K562 (cell line): ENCODE measurements around the gene PFN3. TPM values are rescaled to one million over a fixed set of nuclear protein-coding genes. Genes with fewer than 3 reads are reported as not detected.

Experiments used
- ATAC-seq: fragments of 200-7000 bp; cut with Tn5 transposase; 3 replicates; pipeline ENCODE4 v1.9.1; 2020; ENCODE audit warnings: moderate library complexity
- BruUV-seq: library from RNA; stranded (reverse); fragments of 400-500 nt; replicated peaks from 2 replicates; lab custom pipeline; 2021; lab: Mats Ljungman, UMichigan
- CTCF ChIA-PET: fragments of 300-600 bp; formaldehyde crosslinking; extraction: SDS; loops from one replicate; lab custom pipeline; 2021; ENCODE audit warnings: low intra/inter-chr PET ratio; lab: Yijun Ruan, JAX
- POLR2A ChIA-PET: fragments of 300-600, 350-650 bp; sonication (Branson Sonifier 250); formaldehyde crosslinking; extraction: SDS; loops from one replicate; lab custom pipeline; 2021; ENCODE audit warnings: antibody characterized with exemption, inconsistent platforms; lab: Yijun Ruan, JAX
- DNase-seq, 4 experiments: peaks; one replicate each; pipeline versions ENCODE4 v3.0.0 to v3.0.0-alpha.2; 2011 to 2018; ENCODE audit warnings: low spot score in 3 of 4, mixed read lengths in 3 of 4; ENCODE audit errors: extremely low read depth in 1 of 4
- FAIRE-seq: peaks from 2 replicates; lab custom pipeline; 2011; peaks lifted over from hg19 to GRCh38; lab: Jason Lieb, UNC
- H2AFZ ChIP-seq: 2 replicates; pipeline ENCODE4 v1.6.0; 2011; ENCODE audit warnings: low read depth, low read length, control low read depth, inconsistent platforms
- H3K27ac ChIP-seq: fragments of 200-600 bp; 3 replicates; pipeline ENCODE4 v1.8.0; 2011; ENCODE audit warnings: low read depth, mild to moderate bottlenecking, control low read depth, inconsistent platforms, low read length, moderate library complexity, mixed read lengths; ENCODE audit errors: extremely low read depth
- H3K27me3 ChIP-seq, 2 experiments: fragments of 300-600 bp in 1 of 2; 2 replicates in 1 of 2; 3 replicates in 1 of 2; pipeline versions ENCODE4 v1.6.0 to v1.8.0; 2011; ENCODE audit warnings: inconsistent platforms in 2 of 2, low read length in 2 of 2, mild to moderate bottlenecking in 1 of 2, mixed read lengths in 1 of 2, moderate library complexity in 1 of 2; ENCODE audit not compliant: control insufficient read depth in 2 of 2, insufficient read depth in 2 of 2
- H3K36me3 ChIP-seq: fragments of 300-600 bp; 3 replicates; pipeline ENCODE4 v1.8.0; 2011; ENCODE audit warnings: mild to moderate bottlenecking, low read length, inconsistent platforms; ENCODE audit not compliant: control insufficient read depth, insufficient read depth
- H3K4me1 ChIP-seq, 2 experiments: fragments of 200-600 bp in 1 of 2; replicated peaks in 1 of 2; 2 replicates in 1 of 2; 3 replicates in 1 of 2; pipeline versions ENCODE4 v1.5.1 to v1.8.0; 2011; ENCODE audit warnings: inconsistent platforms in 2 of 2, low read length in 2 of 2, mild to moderate bottlenecking in 1 of 2, mixed read lengths in 1 of 2, moderate library complexity in 1 of 2; ENCODE audit not compliant: control insufficient read depth in 2 of 2, insufficient read depth in 2 of 2
- H3K4me2 ChIP-seq: 2 replicates; pipeline ENCODE4 v1.6.1; 2011; ENCODE audit warnings: low read length, control low read depth, inconsistent platforms, mixed read lengths; ENCODE audit not compliant: insufficient read depth
- H3K4me3 ChIP-seq: fragments of 200-600 bp; sonication (generic), shearing (Covaris generic); 2 replicates; pipeline ENCODE4 v1.5.1; 2016; ENCODE audit warnings: control low read depth, inconsistent platforms
- H3K79me2 ChIP-seq: fragments of 200-600 bp; 3 replicates; pipeline ENCODE4 v1.8.0; 2011; ENCODE audit warnings: low read length, inconsistent platforms; ENCODE audit not compliant: control insufficient read depth, insufficient read depth
- H3K9ac ChIP-seq, 2 experiments: 2 replicates each; pipeline versions ENCODE4 v1.6.0 to v1.6.1; 2011; ENCODE audit warnings: low read depth in 2 of 2, low read length in 2 of 2, control low read depth in 1 of 2, inconsistent platforms in 1 of 2, mild to moderate bottlenecking in 1 of 2, mixed read lengths in 1 of 2; ENCODE audit not compliant: insufficient read depth in 1 of 2
- H3K9me1 ChIP-seq: one replicate; pipeline ENCODE4 v1.6.0; 2011; ENCODE audit warnings: inconsistent platforms, mild to moderate bottlenecking, low read length, moderate library complexity; ENCODE audit not compliant: control insufficient read depth, insufficient read depth
- H3K9me3 ChIP-seq: replicated peaks from 2 replicates; pipeline ENCODE4 v1.5.1; 2011; ENCODE audit warnings: low read depth, low read length, inconsistent platforms; ENCODE audit not compliant: control insufficient read depth, insufficient read depth
- H4K20me1 ChIP-seq: replicated peaks from 2 replicates; pipeline ENCODE4 v1.6.1; 2011; ENCODE audit warnings: low read length, inconsistent platforms, mixed read lengths; ENCODE audit not compliant: control insufficient read depth, insufficient read depth
- DACH1 ChIP-seq: fragments of 450-650 bp; IDR thresholded peaks from 2 replicates; pipeline ENCODE4 v1.6.1; 2018; ENCODE audit not compliant: partially characterized antibody
- MECOM ChIP-seq: fragments of 250-450 bp; sonication (Bioruptor Pico); IDR thresholded peaks from 2 replicates; pipeline ENCODE4 v1.8.0; 2022; ENCODE audit warnings: inconsistent platforms
- MTA1 ChIP-seq: fragments of 450-650 bp; IDR thresholded peaks from 2 replicates; pipeline ENCODE4 v1.6.1; 2017; ENCODE audit warnings: borderline replicate concordance
- PRDM10 ChIP-seq: fragments of 450-650 bp; IDR thresholded peaks from 2 replicates; pipeline ENCODE4 v1.6.1; 2018; ENCODE audit not compliant: partially characterized antibody
- RFX7 ChIP-seq: fragments of 250-450 bp; sonication (Bioruptor Pico); IDR thresholded peaks from 2 replicates; pipeline ENCODE4 v1.5.1; 2021; ENCODE audit warnings: mild to moderate bottlenecking
- SRSF3 ChIP-seq: fragments of 200-400 bp; formaldehyde crosslinking; IDR thresholded peaks from 2 replicates; pipeline ENCODE4 v1.6.1; 2016; ENCODE audit warnings: mild to moderate bottlenecking, low read length, moderate library complexity; ENCODE audit not compliant: insufficient read depth
- TFAP4 ChIP-seq: sonication (generic); formaldehyde crosslinking; IDR thresholded peaks from 2 replicates; pipeline ENCODE4 v1.8.0; 2022; ENCODE audit warnings: missing genetic modification reagents, mild to moderate bottlenecking, moderate library complexity, borderline replicate concordance
- ZFP30 ChIP-seq: fragments of 250-450 bp; sonication (Bioruptor Pico); IDR thresholded peaks from 2 replicates; pipeline ENCODE4 v1.8.0; 2022; ENCODE audit warnings: moderate library complexity, mild to moderate bottlenecking, inconsistent platforms, borderline replicate concordance
- ZNF140 ChIP-seq: fragments of 250-450 bp; sonication (Bioruptor Pico); IDR thresholded peaks from 2 replicates; pipeline ENCODE4 v1.8.0; 2021; ENCODE audit warnings: moderate library complexity, mild to moderate bottlenecking, inconsistent platforms
- WGBS: fragments of 100-300 bp; shearing (Covaris generic); methylation state at CpG from one replicate; pipeline ENCODE4 v1.1.6; 2016; ENCODE audit warnings: low coverage, mixed read lengths; ENCODE audit not compliant: insufficient coverage; ENCODE audit errors: missing lambda C conversion rate; 5-methylcytosine and 5-hydroxymethylcytosine counted together
- in situ Hi-C: fragments of 300-500 bp; cut with MboI; formaldehyde crosslinking; loops from 4 replicates; pipeline ENCODE4 v1.15.0; 2018; ENCODE audit warnings: inconsistent platforms, mixed read lengths
- intact Hi-C: fragments of 100-400 bp; cut with micrococcal nuclease; formaldehyde crosslinking; loops from 2 replicates; pipeline ENCODE4 v1.14.2; 2022
- polyA plus RNA-seq, 8 experiments: library from polyadenylated mRNA; depleted of rRNA in 4 of 8; stranded (reverse) in 5 of 8; unstranded in 3 of 8; fragments of >200 nt; fragmentation: Nextera tagmentation in 2 of 8; fragmentation: Illumina TruSeq in 1 of 8; extraction: Ambion mirVana in 2 of 8; extraction: Trizol in 1 of 8; gene quantifications; 2 replicates each; pipeline versions ENCODE4 v1.2.1 to v1.2.3, GENCODE V29; 2011 to 2014; ENCODE audit warnings: inconsistent platforms in 1 of 8, missing spikeins in 1 of 8
- total RNA-seq, 7 experiments: library from RNA; depleted of rRNA in 6 of 7; stranded (reverse); fragments of >200 nt in 6 of 7; fragmentation: Illumina TruSeq in 2 of 7; extraction: Trizol in 2 of 7; gene quantifications; 2 replicates each; pipeline versions ENCODE4 v1.2.1 to v1.2.3, GENCODE V29; 2011 to 2021; ENCODE audit warnings: low replicate concordance in 1 of 7
- TF ChIP-seq, protein P1 (sequence below), 2 experiments: fragments of 450-650 bp in 1 of 2; sonication (generic) in 1 of 2; formaldehyde crosslinking; conservative IDR thresholded peaks; 2 replicates each; pipeline versions ENCODE4 v1.4.0 to v1.8.1; 2020 to 2022; ENCODE audit warnings: mild to moderate bottlenecking in 1 of 2, missing genetic modification reagents in 1 of 2
- TF ChIP-seq, protein P2 (sequence below): fragments of 450-650 bp; IDR thresholded peaks from 2 replicates; pipeline ENCODE4 v1.6.1; 2016; ENCODE audit warnings: borderline replicate concordance

The PFN3 gene
- total and polyA plus RNA-seq, 9 of the 15 experiments (the other 6 are each of a cell fraction or from before 2014, with no cell fraction given): not detected

GRCh38 chr5:177378884-177379883, 21.3 kb downstream of the PFN3 start:
- peaks cover 16 to 29% of the 10 kb centered on the region in 2 experiments for H3K4me1 ChIP-seq
- H3K27ac ChIP-seq: peak overlapping the region; percentile 88
- peaks cover 4% of the 10 kb centered on the region for H3K9me1 ChIP-seq
- H3K9me3 ChIP-seq: no peaks in the 10 kb centered on the region
- intact Hi-C loops: no loop called here
- ATAC-seq (peak; percentile 93), FAIRE-seq (peak; percentile 97), DNase-seq (peak; percentile 70 to 91 (median 77))
- peak overlapping the region; percentile 64 for H3K4me2 ChIP-seq
- peak overlapping the region; percentile 53 to 65 for H3K9ac ChIP-seq
- no peaks in the 10 kb centered on the region for H4K20me1 ChIP-seq
- H3K36me3 ChIP-seq: no peaks in the 10 kb centered on the region
- H2AFZ ChIP-seq: peak overlapping the region; percentile 97
- no TSS peak for BruUV-seq
- 9% methylated on average over 15 of the region's 15 CpGs for WGBS
- CTCF ChIA-PET: interaction anchor here (0.6 kb wide), 1 partner anchor 76 kb away, joined by 4 read pairs; no protein-coding TSS in a partner anchor
- H3K27me3 ChIP-seq: no peaks in the 10 kb centered on the region; a peak in 1 of 5 replicates
- POLR2A ChIA-PET: interaction anchor here (0.5 to 2.3 kb wide), 25 partner anchors 9 to 1848 kb away, joined by 3 to 18 read pairs (median 4); partner anchors contain the start of genes GRK6, LMAN2 and PDLIM7
- in situ Hi-C loops: no loop called here
- H3K4me3 ChIP-seq: no peak overlapping the region
- H3K79me2 ChIP-seq: no peaks in the 10 kb centered on the region
- peak; percentile 29; the same call in 1 of the 2 replicates for TF ChIP-seq TFAP4 (CRISPR knock-in tag)
- TF ChIP-seq PRDM10: peak; percentile 21
- no peak for TF ChIP-seq SRSF3
- TF ChIP-seq MTA1: peak; percentile 89
- TF ChIP-seq, protein P1, sequence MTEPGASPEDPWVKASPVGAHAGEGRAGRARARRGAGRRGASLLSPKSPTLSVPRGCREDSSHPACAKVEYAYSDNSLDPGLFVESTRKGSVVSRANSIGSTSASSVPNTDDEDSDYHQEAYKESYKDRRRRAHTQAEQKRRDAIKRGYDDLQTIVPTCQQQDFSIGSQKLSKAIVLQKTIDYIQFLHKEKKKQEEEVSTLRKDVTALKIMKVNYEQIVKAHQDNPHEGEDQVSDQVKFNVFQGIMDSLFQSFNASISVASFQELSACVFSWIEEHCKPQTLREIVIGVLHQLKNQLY (CRISPR knock-in tag; conservative IDR thresholded peaks at IDR 0.05): no peak
- peak; percentile 56 for TF ChIP-seq MECOM (CRISPR knock-in tag)
- TF ChIP-seq DACH1: peak; percentile 65
- 0 out of 2 replicates have a peak, but pooled peaks have one; percentile 70 for TF ChIP-seq RFX7 (CRISPR knock-in tag)
- TF ChIP-seq, protein P2, sequence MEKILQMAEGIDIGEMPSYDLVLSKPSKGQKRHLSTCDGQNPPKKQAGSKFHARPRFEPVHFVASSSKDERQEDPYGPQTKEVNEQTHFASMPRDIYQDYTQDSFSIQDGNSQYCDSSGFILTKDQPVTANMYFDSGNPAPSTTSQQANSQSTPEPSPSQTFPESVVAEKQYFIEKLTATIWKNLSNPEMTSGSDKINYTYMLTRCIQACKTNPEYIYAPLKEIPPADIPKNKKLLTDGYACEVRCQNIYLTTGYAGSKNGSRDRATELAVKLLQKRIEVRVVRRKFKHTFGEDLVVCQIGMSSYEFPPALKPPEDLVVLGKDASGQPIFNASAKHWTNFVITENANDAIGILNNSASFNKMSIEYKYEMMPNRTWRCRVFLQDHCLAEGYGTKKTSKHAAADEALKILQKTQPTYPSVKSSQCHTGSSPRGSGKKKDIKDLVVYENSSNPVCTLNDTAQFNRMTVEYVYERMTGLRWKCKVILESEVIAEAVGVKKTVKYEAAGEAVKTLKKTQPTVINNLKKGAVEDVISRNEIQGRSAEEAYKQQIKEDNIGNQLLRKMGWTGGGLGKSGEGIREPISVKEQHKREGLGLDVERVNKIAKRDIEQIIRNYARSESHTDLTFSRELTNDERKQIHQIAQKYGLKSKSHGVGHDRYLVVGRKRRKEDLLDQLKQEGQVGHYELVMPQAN: peak; percentile 71
- TF ChIP-seq ZNF140 (CRISPR knock-in tag): no peak
- TF ChIP-seq ZFP30 (CRISPR knock-in tag): no peak
